NCI-H748 treated with DMSO at 0.1 percent for 48 hours (cell line): ENCODE results near the gene NBDY.
A peak's percentile ranks its signal among the peaks of the same experiment; 100 is the strongest.
"Not testable (repeated sequence)": the region's sequence is repeated elsewhere in the genome, so short reads cannot be mapped to it uniquely, and the experiment has no call there.

Experiments
- DNase-seq: peaks from one replicate; lab custom pipeline; 2025; lab: John Stamatoyannopoulos, UW

The NBDY gene, protein sequence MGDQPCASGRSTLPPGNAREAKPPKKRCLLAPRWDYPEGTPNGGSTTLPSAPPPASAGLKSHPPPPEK

GRCh38 chrX:56729152-56729850, at the start of gene NBDY:
Gene NBDY, plus strand, starts transcription at chrX:56729243. Its CDS starts 111 bp downstream, at chrX:56729354.
- DNase-seq = peak; percentile 69

- DNase-seq = not testable (repeated sequence)
Measured at GRCh38 chrX:56704530-56704929, 24.5 kb upstream of the NBDY start.

DNA sequence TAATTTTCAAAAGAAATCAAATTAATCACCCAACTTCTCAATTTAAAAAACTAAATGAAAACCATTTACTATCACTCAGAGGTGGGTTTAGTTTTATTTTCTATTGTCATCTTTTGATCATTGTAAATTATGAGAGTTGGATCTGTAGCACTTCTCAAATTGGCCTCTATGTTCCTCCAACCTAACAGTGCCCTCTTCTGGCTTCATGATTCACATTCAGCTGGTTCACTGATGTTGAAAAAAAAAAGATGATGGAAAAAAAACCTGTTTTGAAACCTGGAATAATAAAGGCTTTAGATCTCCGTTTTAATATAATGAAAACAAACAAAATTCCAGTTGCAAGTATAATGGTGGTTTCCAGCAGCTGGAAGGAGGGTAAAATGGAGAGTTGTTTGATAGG, 2.4 kb upstream of the NBDY start:
- peak; percentile 74 for DNase-seq

- no peak for DNase-seq
Measured at GRCh38 chrX:56727531-56727930, 1.5 kb upstream of the NBDY start.

DNA sequence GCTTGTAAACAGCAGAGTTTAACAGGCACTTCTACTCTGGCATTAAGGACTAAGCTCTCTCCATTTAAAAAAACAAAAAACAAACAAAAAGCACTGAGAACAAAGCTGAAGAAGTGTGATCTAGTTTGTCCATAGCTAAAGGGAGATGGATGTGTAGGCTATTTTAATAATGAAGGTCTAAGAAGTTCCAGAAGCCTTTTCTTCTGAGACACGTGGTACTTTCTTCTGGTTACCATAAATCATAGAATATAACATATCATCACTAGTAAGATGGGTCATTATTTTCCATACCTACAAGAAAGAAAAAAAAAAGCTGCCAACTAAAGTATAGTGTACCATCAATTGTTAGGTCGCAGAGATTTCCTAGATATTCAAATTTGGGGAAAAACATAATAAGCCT, 722 bp upstream of the NBDY start:
- DNase-seq = peak; percentile 2

GRCh38 chrX:56728752-56729151, 291 bp upstream of the NBDY start:
- DNase-seq = no peak

DNA sequence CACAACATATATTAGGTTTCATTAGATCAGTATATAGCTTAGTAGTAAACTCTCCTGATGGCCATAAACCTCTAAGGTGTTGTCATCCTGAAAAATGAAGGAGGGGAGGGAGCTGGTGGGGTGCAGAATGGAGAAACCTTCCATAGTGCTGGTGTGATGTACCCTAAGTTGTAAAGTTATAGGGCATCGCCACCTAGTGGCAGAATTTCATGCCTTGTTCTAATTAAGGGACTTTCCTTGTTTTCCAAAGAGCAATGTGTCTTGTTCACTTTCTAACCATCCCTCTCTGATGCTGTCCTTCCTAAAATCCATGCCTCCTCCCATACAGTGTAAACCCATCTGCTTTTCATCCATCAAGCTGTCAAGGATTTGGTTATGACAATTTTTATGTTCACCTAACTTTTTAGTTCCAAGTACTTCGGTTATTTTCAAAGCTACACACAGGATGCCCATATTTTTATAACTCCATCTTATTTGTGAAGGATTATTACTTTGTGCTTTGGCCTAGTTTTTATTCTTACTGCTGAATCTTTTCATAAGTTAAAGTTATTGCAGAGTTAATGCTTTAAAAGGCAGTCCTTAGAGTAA, 4.5 kb downstream of the NBDY start:
- peak; percentile 6 for DNase-seq

DNA sequence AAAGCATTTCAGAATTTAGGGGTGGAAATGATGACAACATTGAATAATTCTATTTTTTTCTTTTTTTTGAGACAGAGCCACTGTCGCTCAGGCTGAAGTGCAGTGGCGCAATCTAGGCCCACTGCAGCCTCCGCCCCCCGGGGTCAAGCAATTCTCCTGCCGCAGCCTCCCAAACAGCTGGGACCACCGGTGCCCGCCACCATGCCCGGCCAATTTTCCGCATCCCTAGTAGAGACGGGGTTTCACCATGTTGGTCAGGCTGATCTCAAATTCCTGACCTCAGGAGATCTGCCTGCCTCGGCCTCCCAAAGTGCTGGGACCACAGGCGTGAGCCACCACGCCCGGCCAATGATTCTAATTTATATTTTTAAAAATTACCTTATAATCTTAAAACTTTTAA, 7.2 kb downstream of the NBDY start:
- no peak for DNase-seq

- no peak for DNase-seq
Measured at GRCh38 chrX:56738670-56739069, 9.6 kb downstream of the NBDY start.

DNA sequence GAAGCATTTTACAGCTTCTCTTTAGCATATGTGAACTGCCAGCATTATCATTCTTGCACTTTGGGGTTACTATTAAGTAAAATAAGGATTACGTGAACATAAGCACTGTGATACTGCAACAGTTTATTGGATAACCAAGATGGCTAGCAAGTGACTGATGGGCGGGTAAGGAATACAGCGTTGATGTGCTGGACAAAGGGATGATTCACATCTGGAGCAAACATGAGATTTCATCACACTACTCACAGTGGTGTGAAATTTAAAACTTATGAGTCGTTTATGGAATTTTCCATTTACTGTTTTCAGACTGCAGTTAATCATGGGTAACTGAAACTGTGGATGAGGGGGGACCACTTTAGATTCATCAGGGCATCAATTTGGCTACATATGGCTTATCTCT, 16.0 kb downstream of the NBDY start:
- DNase-seq = no peak

DNA sequence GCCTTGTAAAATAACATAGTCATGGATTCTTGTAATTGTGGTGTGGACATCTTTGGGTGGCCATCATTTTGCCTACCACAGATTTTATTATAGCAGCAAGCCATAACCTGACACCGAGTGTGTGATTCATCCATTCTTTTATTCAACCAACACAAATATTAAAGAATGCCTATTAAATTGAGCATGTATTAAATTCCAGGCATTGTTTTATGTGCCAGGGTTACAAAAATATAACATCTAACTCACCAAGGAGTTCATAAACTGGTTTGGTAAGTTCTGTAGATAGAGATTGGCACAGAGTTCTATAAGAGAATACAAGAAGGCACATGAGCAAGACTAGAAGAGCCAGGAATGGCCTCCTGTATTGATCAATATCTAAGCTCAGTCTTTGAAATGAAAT, 18.0 kb downstream of the NBDY start:
- DNase-seq = no peak

DNA sequence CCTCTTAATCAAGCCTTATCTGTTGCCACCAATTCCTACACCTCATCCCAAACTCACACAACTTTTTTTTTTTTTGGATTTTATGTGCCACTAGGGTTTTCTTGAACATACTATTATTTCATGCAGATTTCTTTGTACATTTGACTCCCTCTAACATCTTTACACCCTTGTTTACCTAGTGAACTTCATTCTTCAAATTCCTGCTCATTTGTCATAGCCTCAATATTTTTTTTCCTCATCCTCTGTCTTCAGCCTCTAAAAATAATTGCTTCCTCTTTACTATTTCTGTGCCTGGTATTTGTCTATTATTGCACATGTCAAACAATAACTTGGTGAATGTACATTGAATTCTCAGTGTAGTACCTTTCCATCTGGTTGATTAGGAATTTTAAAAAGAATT, 22.0 kb downstream of the NBDY start:
- DNase-seq = no peak

DNA sequence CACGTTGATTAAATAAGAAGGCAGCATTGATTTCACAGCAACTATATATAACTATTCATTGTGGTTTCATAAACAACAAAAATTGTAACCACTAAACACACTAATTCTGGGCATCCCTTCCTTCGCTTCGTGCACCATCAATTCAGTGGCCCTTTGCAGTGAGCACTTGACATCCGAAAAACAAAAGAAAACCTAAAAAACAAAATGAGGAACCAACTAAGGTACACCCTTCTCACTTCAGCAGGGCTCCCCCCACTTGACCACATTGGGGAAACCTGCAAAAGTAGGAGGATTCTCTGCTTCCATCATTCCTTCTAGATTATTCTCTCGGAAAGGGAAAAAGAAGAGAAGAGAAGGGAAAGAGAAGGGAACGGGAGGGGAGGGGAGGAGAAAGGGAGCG, 28.3 kb downstream of the NBDY start:
- no peak for DNase-seq

DNA sequence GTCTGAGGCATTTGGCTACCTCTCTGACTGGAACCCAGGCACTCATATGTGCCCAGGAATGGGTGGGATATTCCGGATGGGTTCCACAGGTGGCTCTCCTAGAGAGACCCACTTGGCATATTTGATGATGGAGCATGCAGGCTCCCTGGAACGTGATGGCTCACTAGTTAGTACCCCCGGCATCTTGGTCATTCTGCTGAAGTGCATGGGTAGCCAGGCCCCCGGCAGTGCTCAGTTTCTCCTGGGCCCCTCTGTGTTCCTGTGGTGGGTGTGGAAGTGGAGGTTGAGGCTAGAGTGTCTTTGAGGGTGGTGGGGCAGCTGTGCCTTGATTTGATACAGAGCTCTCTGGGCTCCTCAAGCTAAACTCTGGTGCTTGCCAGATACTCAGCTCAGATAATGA, 29.4 kb downstream of the NBDY start:
- no peak for DNase-seq

DNA sequence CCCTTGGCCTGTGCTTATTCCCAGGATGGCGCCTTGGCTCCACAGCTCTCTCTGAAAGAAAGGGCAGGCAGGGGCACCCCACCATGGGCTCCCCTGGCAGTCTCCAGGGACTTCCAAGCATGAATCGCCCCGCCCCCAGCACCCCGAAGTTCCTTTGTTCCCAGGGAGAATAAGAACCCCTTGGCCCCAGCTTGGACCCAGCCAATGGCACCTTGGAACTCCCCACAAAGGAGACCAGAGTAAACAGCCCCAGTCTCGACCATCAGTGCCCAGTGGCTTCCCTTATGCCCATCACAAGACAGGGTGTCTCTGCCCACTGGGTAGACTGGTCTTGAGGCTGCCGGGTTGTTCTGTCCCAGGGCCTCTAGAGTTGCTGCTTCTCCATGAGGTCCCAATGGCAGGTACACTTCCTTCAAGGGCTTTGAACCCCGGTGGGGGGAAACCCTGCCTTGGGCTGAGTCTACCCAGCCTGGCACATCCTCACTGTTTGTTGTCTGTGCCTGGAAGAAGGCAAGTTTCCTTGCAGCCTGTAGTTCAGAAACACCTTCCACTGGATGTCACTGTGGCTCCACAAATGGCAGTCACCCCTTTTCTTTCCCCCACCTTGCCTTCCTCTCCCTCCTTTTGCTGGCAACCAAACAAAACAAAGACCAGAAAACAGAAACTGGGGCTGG, 30.8 kb downstream of the NBDY start:
- DNase-seq = no peak

- not testable (repeated sequence) for DNase-seq
Measured at GRCh38 chrX:56760410-56761124, 31.5 kb downstream of the NBDY start.

- DNase-seq = no peak
Measured at GRCh38 chrX:56761167-56761566, 32.1 kb downstream of the NBDY start.

GRCh38 chrX:56762220-56762619, 33.2 kb downstream of the NBDY start:
- DNase-seq = no peak

DNA sequence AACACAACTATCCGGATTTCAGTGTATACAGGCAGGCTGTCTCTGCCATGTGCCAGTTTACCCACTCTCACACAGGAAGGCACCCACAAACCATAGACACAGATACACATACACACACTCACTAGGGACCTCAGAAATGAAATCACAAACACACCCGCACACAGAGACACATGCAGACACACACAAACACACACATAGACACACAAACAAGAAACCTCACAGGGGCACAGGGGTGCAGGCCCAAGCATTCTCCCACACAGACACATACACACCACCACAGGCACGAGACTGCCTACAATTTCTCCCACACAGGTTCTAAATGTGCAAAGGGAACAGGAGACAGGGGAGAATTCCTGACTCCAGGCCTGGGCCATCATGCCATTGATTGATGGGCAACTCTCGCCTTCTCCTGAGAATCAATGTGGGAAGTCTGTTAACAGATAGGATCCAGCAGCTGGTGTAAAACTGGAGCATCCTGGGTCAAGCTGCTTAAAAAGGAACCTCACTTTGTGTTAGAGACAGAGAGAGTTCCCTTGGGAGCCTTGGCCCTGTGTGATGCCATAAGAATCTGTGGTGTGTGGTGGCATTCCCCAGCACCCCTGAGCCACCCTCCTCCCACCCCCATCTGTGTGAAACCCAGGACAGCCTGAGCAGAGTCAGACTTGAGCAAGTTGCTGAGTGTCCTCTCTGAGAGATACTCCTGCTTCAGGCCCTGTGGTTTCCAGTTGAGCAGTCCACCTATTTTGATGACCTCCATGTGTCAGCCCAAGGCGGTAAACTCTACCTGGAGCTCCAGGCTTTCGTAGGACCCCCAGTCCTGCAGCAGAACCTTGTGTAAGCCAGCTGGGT, 33.9 kb downstream of the NBDY start:
- no peak for DNase-seq

GRCh38 chrX:56763556-56764152, 34.6 kb downstream of the NBDY start:
- no peak for DNase-seq
